Left cardiac atrium (tissue), 4 donors: ENCODE results near the gene PCDH9. TPM values are rescaled to one million over a fixed set of nuclear protein-coding genes. Genes with fewer than 3 reads are reported as not detected.

Experiments used
- ATAC-seq, 2 donors: fragments of 200-7000 bp; cut with Tn5 transposase; one replicate each; pipeline ENCODE4 v1.9.1; 2020; ENCODE audit warnings: mild to moderate bottlenecking in 2 of 2, moderate library complexity in 2 of 2
- DNase-seq: peaks from one replicate; pipeline ENCODE4 v3.0.0-alpha.2; 2020
- intact Hi-C, 2 donors: fragments of 100-400 bp; cut with DNase I; formaldehyde crosslinking; loops; one replicate each; pipeline versions ENCODE4 v1.14.1 to v1.15.1; 2022 to 2023
- total RNA-seq, 2 donors: library from RNA; stranded (reverse); fragmentation: NEBNext Ultra II Directional; extraction: Animal tissue kit (Norgen Biotek cat#: 25700); gene quantifications; one replicate each; pipeline ENCODE4 v1.2.1, GENCODE V29; 2021
- donor health status: DM: no; HTN: yes; CAD: no.
- donor health status: DM: no; HTN: yes; CAD: no; lungs with severe emphysema.
- donor health status: DM: yes; HTN: yes; CAD: no.
- donor health status: Dilated cardiomyopathy.

Gene PCDH9
- total RNA-seq, 2 donors from 2014 or later = 17.9 to 19.0 TPM

GRCh38 chr13:66443926-66444325 lies 786.2 kb downstream of the PCDH9 start:
- DNase-seq (no peak), ATAC-seq (no peak)
- intact Hi-C loops = no loop called here

- DNase-seq = no peak
- intact Hi-C loops = no loop called here
- ATAC-seq = no peak
Measured at GRCh38 chr13:66440938-66441337, 789.2 kb downstream of the PCDH9 start.

DNA sequence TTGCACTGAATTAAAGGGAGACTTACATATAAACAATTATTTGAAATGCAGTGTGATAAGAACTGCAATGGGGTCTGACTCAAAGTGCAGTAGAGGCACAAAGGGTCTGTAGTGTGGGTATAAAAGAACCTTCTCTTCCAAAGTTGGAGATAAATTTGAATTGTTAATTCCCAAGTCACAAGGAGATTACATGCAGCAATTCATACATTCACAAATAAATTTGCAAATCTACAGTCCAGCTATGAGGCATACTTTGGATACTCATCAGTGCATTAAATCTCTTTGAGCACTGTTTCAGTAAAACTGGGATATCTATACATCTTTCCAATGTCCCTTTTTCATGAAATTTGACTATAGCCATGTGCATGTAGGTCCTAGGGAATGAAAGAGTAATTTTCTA lies 799.4 kb downstream of the PCDH9 start:
- ATAC-seq (no peak), DNase-seq (no peak)
- intact Hi-C loops = no loop called here

DNA sequence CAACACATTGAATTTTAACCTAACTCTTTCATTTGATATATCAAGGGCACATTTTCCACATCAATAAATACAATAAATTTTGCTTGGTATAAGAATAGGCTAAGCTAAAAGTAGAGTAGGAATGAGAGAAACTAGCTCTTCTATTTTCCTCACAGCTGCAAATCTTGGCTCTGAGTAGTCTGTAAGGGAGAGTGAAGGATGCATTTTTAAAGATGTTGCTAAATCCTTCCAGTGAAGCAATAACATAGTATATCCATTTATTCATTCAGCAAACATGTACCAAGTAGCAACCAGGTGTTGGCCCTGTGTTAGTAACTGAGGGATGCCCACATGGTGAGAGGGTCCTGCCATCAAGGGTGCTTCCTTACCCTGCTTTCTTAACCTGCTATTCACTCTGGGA lies 799.9 kb downstream of the PCDH9 start:
- no peak for DNase-seq
- intact Hi-C loops = no loop called here
- ATAC-seq = no peak

DNA sequence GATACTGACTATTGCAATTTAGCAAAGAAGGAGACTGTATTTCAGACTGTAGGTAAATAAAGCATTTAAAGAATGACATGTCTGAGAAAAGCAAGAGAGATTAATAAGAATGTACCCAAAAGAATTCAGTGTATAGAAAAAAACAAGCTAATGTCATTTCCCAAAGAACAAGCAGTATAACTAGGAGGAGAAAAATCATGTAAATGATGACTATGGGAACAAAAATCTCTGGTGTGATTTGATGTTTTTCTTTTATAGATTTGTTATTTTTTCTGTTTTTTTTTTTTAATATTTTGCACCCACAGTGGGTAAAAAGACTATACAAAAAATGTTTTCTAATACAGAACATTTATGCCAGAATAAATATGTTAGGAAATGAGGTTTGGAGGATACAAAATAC lies 801.0 kb downstream of the PCDH9 start:
- intact Hi-C loops = no loop called here
- no peak for DNase-seq

GRCh38 chr13:66427458-66427861 lies 802.7 kb downstream of the PCDH9 start:
- intact Hi-C loops = no loop called here

More for the DNA sequence above, 801.0 kb downstream of the PCDH9 start:
- no peak for ATAC-seq

DNA sequence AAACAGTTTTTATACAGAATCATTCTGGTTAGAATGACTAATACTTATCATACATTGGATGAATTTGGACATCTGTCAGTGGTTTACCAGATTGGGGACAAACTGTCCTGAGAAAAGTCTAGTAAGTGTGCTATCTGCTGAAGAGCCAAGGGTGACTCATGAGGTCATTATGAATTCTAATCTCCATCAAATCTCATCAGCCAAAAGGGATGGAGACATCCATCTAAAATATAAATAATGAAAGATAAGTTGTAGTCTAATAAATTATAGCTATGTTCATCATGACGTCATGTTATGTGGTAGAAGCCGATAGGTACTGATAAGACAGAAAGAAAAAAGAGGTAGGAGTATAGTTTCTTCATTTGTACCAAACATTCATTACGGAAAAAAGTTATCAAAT lies 804.4 kb downstream of the PCDH9 start:
- ATAC-seq (peak in 1 of 2 donors; percentile 25), DNase-seq (no peak)
- intact Hi-C loops = no loop called here

More at GRCh38 chr13:66427458-66427861, 802.7 kb downstream of the PCDH9 start:
- DNase-seq (no peak), ATAC-seq (no peak)

- ATAC-seq (peak in 1 of 2 donors; percentile 59), DNase-seq (no peak)
- intact Hi-C loops = no loop called here
Measured at GRCh38 chr13:66424422-66424821, 805.7 kb downstream of the PCDH9 start.

- intact Hi-C loops = no loop called here
- ATAC-seq (no peak), DNase-seq (no peak)
Measured at GRCh38 chr13:66415444-66415843, 814.7 kb downstream of the PCDH9 start.

DNA sequence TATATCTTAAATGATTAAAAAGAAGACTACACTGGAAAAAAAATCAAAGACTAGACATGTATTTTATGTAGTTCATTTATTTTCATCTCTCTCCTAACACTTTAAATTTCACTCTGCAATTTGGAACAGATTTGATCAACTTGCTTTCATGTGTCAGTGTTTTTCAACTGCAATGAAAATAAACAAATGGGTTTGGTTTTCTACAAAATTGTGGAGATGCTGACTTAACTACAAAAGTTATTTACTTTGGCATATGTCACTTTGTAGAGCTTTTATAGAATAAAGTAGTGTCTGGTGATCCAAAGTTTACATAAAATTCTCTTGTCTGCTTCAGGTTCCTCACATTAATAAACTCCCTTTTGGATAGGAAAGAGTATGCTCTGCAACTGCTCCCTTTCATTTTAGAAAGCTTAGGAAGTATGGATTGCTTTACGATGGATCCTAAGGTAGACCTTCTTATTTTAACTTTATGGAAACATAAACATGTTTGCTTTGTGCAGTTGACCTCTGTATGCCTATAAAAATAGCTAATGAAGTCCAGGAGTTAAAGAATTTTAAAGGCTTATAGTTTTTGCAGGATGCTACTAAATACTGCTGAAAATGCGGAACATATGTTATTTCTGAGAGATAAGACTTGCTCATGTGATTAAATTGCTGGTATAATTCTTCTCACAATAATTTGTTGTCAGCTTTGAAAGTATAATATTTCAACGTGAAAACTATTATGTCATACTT lies 815.9 kb downstream of the PCDH9 start:
- intact Hi-C loops = no loop called here
- DNase-seq (no peak), ATAC-seq (no peak)

DNA sequence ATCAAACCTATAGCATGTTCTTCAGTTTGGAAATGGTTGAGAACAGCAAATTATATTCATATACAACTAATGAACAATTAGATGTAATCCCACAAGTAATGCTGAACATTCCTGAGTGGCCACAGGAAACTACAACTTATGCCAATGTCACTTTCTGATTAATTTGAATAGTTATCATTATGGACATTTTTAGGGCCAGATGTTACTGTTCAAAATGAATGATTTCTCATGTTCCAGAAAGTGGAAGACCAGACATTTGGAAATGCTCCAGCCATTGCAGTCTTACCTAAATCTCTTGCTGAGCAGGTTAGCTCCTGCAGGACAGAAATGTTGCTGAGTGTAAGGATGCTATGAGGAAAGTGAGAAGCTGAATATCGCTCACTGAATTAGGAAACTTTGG lies 819.8 kb downstream of the PCDH9 start:
- intact Hi-C loops = no loop called here
- DNase-seq (no peak), ATAC-seq (no peak)

DNA sequence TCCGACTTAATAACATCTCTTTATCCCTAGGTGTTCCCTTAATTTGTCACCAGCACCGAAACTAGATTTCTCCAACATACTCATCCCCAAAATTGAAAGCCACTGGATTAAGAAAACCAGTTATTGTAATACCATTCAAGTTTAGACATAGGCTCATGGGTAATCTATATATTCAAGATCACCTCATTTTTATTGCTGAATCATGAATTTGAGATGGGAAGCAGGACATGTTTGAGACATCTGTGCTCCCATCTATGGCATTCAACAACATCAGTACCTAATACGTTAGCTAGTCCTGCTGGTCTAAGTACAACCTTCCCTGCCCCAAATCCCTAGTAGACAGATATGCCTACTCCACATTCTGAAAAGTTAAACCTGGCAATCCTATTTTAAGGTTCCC lies 820.6 kb downstream of the PCDH9 start:
- intact Hi-C loops = no loop called here
- DNase-seq (no peak), ATAC-seq (no peak)

GRCh38 chr13:66407128-66407527 lies 823.0 kb downstream of the PCDH9 start:
- DNase-seq (no peak), ATAC-seq (no peak)
- intact Hi-C loops = no loop called here

DNA sequence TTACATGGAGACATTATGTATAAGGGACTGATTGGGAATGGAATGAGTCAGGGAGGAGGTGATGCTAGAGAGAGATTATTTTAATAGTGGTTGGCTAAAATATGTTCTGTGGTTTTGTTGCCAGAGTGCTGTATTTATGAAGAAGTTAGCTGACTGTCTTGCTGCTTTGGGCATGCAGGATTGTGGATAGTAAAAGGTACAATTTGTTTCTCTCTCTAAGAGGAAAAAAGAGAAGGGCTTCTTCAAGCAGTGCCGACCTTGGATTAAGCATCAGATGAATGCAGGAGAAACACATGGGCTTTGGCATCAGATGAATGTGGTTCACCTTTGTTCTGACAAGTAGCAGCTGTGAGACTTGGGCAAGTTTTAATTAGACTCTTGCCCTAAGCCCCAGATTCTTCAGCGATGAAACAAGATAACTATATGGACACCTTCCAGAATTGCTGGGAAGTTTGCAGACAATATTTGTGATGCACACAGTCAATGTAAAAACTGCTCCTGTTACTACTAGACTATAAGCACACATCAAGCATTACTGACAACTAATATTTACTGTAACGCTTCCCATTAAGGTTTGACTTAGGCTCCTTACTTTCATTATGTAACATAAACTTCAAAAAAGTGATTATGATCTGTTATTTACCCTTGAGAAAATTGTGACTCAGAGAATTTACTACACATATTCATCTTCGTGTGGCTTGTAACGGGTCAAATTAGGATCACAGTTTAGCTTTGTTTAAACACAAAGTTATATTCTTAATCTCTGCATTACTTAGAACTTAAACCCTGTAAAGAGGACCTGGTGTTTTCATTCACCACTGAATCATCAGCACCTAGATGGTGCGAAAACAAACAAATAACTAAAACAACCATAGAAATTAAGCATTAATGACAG lies 824.0 kb downstream of the PCDH9 start:
- intact Hi-C loops = no loop called here
- ATAC-seq (peak in 1 of 2 donors; percentile 38), DNase-seq (no peak)

- intact Hi-C loops = no loop called here
- DNase-seq (no peak), ATAC-seq (no peak)
Measured at GRCh38 chr13:66402546-66402945, 827.6 kb downstream of the PCDH9 start.

- no peak for DNase-seq
- no peak for ATAC-seq
- intact Hi-C loops = no loop called here
Measured at GRCh38 chr13:66402066-66402465, 828.1 kb downstream of the PCDH9 start.

DNA sequence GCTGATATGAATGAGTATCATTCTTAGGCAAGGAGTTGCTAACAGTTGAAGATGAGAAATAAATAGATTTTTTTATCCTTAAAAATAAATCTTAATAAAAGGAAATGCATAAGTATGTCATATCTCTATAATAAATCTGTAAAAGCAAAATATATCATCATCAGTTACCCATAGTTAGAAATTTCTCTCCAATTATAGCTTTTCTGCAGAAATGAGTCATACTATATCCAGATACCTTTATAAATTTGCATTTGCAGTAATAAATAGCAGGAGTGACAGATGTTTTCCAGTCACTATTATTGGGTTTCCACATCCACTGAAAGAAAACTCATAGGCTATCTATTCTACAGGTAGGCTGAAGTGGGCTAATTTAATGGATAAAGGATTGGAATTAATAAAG lies 829.8 kb downstream of the PCDH9 start:
- intact Hi-C loops = no loop called here
- ATAC-seq = no peak

DNA sequence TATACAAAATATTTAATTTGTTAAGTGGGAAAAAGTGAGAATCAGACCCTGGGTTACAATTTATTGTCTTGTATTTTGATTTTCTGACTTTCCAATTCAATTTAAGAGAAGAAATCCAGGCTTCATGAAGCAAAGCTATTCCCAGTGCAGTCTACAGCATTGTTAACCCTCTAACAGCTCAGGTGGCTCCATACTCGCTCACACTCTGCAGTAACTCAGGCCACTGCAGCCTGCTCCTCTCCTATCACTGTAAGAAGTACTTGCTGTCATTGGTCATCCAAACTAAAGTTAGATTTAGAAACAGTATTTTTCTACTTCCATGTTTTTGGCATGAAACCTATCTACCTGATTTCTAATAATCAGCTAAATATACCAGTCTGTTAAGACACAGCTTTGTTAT lies 830.3 kb downstream of the PCDH9 start:
- DNase-seq (no peak), ATAC-seq (no peak)
- intact Hi-C loops = no loop called here

More for the DNA sequence above, 829.8 kb downstream of the PCDH9 start:
- no peak for DNase-seq

GRCh38 chr13:66397133-66397532 lies 833.0 kb downstream of the PCDH9 start:
- DNase-seq = no peak
- intact Hi-C loops = no loop called here
- no peak for ATAC-seq

- ATAC-seq = no peak
- intact Hi-C loops = no loop called here
- no peak for DNase-seq
Measured at GRCh38 chr13:66391322-66391721, 838.8 kb downstream of the PCDH9 start.

DNA sequence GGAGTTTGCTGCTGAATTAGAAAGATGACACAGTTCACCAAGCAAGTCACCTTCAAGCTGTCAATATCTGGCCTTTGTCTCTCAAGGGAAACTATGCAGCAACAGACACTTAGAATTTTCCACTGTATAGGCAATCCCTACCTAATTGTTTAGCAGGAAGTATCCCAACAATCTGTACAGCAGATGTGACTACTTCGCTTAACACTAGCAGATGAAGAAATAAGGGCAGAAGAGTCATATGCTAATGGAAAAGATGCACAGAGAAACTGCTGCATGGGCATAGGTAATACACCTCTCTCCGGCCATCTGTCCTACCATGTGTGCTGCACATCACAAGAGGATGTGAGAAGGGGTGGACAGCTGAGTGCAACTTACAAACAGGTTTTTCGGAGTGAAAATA lies 851.2 kb downstream of the PCDH9 start:
- ATAC-seq (no peak), DNase-seq (no peak)
- intact Hi-C loops = no loop called here
